Lower leg skin (tissue), 3 donors: ENCODE results near the gene SZRD1.

Experiments
- POLR2A ChIP-seq, 2 donors: fragments of 450-650 bp; IDR thresholded peaks; one replicate each; pipeline ENCODE4 v1.6.1; 2016 to 2017; ENCODE audit warnings: antibody characterized with exemption in 2 of 2, mild to moderate bottlenecking in 1 of 2, moderate library complexity in 1 of 2
- TF ChIP-seq, protein P1 (sequence below), 3 donors: fragments of 450-650 bp; IDR thresholded peaks; one replicate each; pipeline ENCODE4 v1.5.1; 2016; ENCODE audit warnings: antibody characterized with exemption in 3 of 3, mild to moderate bottlenecking in 3 of 3, moderate library complexity in 2 of 3

DNA sequence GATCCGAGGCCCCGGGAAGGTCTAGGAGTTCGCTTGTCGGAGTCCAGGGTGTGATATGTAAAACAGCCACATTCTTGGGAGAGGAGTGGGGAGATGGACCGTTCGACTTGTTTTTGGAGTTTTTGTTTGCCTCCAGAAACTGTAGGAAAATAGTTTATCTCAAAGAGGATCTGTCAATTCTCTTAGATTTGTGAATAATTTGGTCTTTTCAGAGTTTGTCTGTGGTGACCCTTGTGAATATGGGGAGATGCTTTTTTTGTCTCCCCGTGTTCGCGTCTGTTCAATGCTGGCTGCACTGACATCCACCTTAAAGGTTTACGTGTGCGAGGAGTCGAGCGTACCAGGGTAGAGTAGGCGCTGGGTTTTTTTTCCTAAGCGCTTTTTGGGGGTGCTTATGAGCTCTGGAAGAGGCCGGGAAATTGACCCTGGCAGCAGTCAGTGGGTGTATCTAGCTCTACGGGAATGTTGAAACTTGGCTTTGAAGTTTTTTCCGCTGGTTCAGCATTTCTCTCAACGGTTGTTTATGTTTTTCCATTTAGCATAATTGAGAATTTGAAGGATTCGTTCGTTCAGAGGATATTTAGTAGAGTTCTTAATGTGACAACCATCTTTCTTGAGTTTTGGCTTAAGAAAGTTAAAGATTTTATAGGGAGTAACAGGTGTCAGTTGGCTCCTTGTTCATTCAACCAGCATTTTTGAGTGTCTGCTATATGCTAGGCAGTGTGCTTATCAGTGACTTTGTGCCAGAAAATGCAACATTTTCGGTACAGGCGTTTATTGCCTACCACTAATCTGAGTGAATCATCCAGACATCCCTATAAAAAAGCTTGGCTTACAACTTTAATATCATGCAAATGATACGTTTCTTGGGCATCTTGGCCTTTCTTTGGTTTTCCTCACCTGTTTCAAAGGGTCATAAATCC is 1.2 kb downstream of the SZRD1 start:
- TF ChIP-seq, protein P1, sequence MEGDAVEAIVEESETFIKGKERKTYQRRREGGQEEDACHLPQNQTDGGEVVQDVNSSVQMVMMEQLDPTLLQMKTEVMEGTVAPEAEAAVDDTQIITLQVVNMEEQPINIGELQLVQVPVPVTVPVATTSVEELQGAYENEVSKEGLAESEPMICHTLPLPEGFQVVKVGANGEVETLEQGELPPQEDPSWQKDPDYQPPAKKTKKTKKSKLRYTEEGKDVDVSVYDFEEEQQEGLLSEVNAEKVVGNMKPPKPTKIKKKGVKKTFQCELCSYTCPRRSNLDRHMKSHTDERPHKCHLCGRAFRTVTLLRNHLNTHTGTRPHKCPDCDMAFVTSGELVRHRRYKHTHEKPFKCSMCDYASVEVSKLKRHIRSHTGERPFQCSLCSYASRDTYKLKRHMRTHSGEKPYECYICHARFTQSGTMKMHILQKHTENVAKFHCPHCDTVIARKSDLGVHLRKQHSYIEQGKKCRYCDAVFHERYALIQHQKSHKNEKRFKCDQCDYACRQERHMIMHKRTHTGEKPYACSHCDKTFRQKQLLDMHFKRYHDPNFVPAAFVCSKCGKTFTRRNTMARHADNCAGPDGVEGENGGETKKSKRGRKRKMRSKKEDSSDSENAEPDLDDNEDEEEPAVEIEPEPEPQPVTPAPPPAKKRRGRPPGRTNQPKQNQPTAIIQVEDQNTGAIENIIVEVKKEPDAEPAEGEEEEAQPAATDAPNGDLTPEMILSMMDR (IDR thresholded peaks at IDR 0.05): no peak
- TF ChIP-seq POLR2A (IDR thresholded peaks at IDR 0.05): no peak
